ENCODE results near the gene TRIM38. TPM values are rescaled to one million over a fixed set of nuclear protein-coding genes. Genes with fewer than 3 reads are reported as not detected.
"Not testable (repeated sequence)": the region's sequence is repeated elsewhere in the genome, so short reads cannot be mapped to it uniquely, and the experiment has no call there.

TRIM38 gene
- total and polyA plus RNA-seq, 2 donors from 2014 or later: 12.2 to 27.9 TPM

DNA sequence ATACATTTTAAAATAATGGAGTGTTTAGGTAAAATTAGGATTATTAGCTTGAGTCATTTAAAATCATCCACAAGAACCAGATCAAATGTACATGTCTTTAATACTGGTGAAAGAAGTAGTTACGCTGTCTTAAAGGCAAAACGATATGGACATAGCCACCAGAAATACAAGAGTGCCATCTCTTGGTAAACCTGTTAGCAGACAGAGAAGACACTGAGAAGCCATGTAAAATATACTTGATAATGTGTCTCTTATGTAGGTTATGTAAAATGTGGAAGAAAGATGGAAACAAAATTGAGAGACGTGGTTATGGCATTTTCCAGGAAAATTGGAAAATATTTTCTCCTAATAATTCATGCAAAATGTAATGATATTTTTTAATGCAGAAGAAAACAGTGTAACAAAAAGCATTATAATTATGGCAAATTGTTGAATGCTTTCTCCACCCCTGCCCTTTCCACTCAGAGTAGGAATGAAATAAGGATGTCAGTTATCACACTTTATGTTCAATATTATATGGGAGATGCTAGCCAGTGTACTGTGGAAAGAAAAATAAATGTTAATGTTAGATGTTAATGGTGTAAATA, 19.9 kb upstream of the TRIM38 start:
- FAIRE-seq: peak; percentile 79
- H3K4me1 ChIP-seq (ENCODE audit: control insufficient read depth in 2 of 3, insufficient read depth in 2 of 3, low read depth in 1 of 3, low read length in 3 of 3): no peaks in the 10 kb centered on the region
- H3K9me3 ChIP-seq (ENCODE audit: control insufficient read depth in 2 of 3, insufficient read depth in 1 of 3, low read length in 3 of 3): no peaks in the 10 kb centered on the region
- no peak overlapping the region for H3K27ac ChIP-seq (ENCODE audit: low read depth in 2 of 2, low read length in 2 of 2)
- no peak overlapping the region for H3K9ac ChIP-seq (ENCODE audit: low read length in 3 of 3)
- H3K36me3 ChIP-seq (ENCODE audit: control insufficient read depth in 2 of 3, insufficient read depth in 3 of 3, low read length in 3 of 3): no peaks in the 10 kb centered on the region
- no peak overlapping the region for H3K4me3 ChIP-seq (ENCODE audit: low read length in 3 of 3)
- no peaks in the 10 kb centered on the region for H3K27me3 ChIP-seq (ENCODE audit: control insufficient read depth, insufficient read depth, low read length)
- intact Hi-C loops (cut with DNase I): no loop called here
- TF ChIP-seq CTCF (IDR thresholded peaks at IDR 0.05; ENCODE audit: borderline replicate concordance, extremely low read depth, insufficient read depth): peak; percentile 60
- DNase-seq: peak in 2 of 5 donors; percentile 47 to 61

DNA sequence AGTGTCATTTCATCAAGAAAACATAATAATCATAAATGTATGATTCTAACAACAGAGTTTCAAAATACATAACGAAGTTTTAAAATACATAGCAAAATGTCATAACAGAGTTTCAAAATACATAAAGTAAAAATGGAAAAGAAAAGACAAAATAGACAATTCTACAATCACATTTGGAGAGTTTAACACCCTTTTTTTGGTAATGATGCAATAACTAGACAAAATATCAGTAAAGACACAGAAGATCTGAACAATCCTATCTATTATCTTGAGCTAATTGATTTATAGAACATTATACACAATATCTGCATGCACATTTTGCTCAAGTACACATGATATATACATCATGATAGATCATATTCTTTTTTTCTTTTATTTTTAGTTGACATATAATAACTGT, 18.7 kb upstream of the TRIM38 start:
- no peaks in the 10 kb centered on the region for H3K4me1 ChIP-seq (ENCODE audit: control insufficient read depth in 2 of 3, insufficient read depth in 2 of 3, low read depth in 1 of 3, low read length in 3 of 3)
- H3K9me3 ChIP-seq (ENCODE audit: control insufficient read depth in 2 of 3, insufficient read depth in 1 of 3, low read length in 3 of 3): no peaks in the 10 kb centered on the region
- no peaks in the 10 kb centered on the region for H3K27me3 ChIP-seq (ENCODE audit: control insufficient read depth, insufficient read depth, low read length)
- H3K4me3 ChIP-seq (ENCODE audit: low read length in 3 of 3): no peak overlapping the region
- H3K27ac ChIP-seq (ENCODE audit: low read depth in 2 of 2, low read length in 2 of 2): no peak overlapping the region
- no peaks in the 10 kb centered on the region for H3K36me3 ChIP-seq (ENCODE audit: control insufficient read depth in 2 of 3, insufficient read depth in 3 of 3, low read length in 3 of 3)
- DNase-seq (no peak), FAIRE-seq (no peak)
- no peak for TF ChIP-seq CTCF (IDR thresholded peaks at IDR 0.05; ENCODE audit: borderline replicate concordance, extremely low read depth, insufficient read depth)
- no peak overlapping the region for H3K9ac ChIP-seq (ENCODE audit: low read length in 3 of 3)
- intact Hi-C loops (cut with DNase I): no loop called here

- Histone ChIP-seq H3K4me1 (ENCODE audit: control insufficient read depth in 2 of 3, insufficient read depth in 2 of 3, low read depth in 1 of 3, low read length in 3 of 3) (no peaks in the 10 kb centered on the region), H3K9me3 (ENCODE audit: control insufficient read depth in 2 of 3, insufficient read depth in 1 of 3, low read length in 3 of 3) (no peaks in the 10 kb centered on the region), H3K27me3 (ENCODE audit: control insufficient read depth, insufficient read depth, low read length) (no peaks in the 10 kb centered on the region), H3K4me3 (ENCODE audit: low read length in 3 of 3) (no peak overlapping the region), H3K27ac (ENCODE audit: low read depth in 2 of 2, low read length in 2 of 2) (no peak overlapping the region), H3K36me3 (ENCODE audit: control insufficient read depth in 2 of 3, insufficient read depth in 3 of 3, low read length in 3 of 3) (no peaks in the 10 kb centered on the region), H3K9ac (ENCODE audit: low read length in 3 of 3) (no peak overlapping the region)
- intact Hi-C loops (cut with DNase I): no loop called here
- FAIRE-seq (no peak), DNase-seq (no peak)
- TF ChIP-seq CTCF (IDR thresholded peaks at IDR 0.05; ENCODE audit: borderline replicate concordance, extremely low read depth, insufficient read depth): no peak
Measured at GRCh38 chr6:25944688-25945574, 17.7 kb upstream of the TRIM38 start.

GRCh38 chr6:25945738-25946137, 16.9 kb upstream of the TRIM38 start:
- H3K36me3 ChIP-seq (ENCODE audit: control insufficient read depth in 2 of 3, insufficient read depth in 3 of 3, low read length in 3 of 3); H3K9ac ChIP-seq (ENCODE audit: low read length in 3 of 3); intact Hi-C loops (cut with DNase I); H3K27me3 ChIP-seq (ENCODE audit: control insufficient read depth, insufficient read depth, low read length); H3K4me1 ChIP-seq (ENCODE audit: control insufficient read depth in 2 of 3, insufficient read depth in 2 of 3, low read depth in 1 of 3, low read length in 3 of 3); H3K9me3 ChIP-seq (ENCODE audit: control insufficient read depth in 2 of 3, insufficient read depth in 1 of 3, low read length in 3 of 3); H3K4me3 ChIP-seq (ENCODE audit: low read length in 3 of 3); DNase-seq; FAIRE-seq; H3K27ac ChIP-seq (ENCODE audit: low read depth in 2 of 2, low read length in 2 of 2): not testable (repeated sequence)
